Keratinocyte (primary cell): Measurements from ENCODE around the gene NEU2. TPM values are rescaled to one million over a fixed set of nuclear protein-coding genes. Genes with fewer than 3 reads are reported as not detected.

ENCODE experiments used
- DNase-seq: peaks from one replicate; pipeline ENCODE4 v3.0.0-alpha.2; 2011; ENCODE audit warnings: low read depth, missing footprints, low spot score
- FAIRE-seq: peaks from 2 replicates; lab custom pipeline; 2011; peaks lifted over from hg19 to GRCh38; lab: Jason Lieb, UNC
- H2AFZ ChIP-seq: 2 replicates; pipeline ENCODE4 v1.6.0; 2012; ENCODE audit warnings: low read length, control low read depth, inconsistent platforms; ENCODE audit not compliant: control insufficient read depth
- H3K27ac ChIP-seq: 2 replicates; pipeline ENCODE4 v1.5.1; 2011; ENCODE audit warnings: low read length; ENCODE audit not compliant: control insufficient read depth, insufficient read depth
- H3K27me3 ChIP-seq: 3 replicates; pipeline ENCODE4 v1.6.0; 2011; ENCODE audit warnings: low read length; ENCODE audit not compliant: control insufficient read depth, insufficient read depth; ENCODE audit errors: extremely low read depth
- H3K36me3 ChIP-seq, 2 experiments: 2 replicates in 1 of 2; 3 replicates in 1 of 2; pipeline ENCODE4 v1.5.1; 2011; ENCODE audit warnings: low read length in 2 of 2, mild to moderate bottlenecking in 1 of 2; ENCODE audit not compliant: control insufficient read depth in 2 of 2, insufficient read depth in 2 of 2; ENCODE audit errors: extremely low read depth in 1 of 2
- H3K4me1 ChIP-seq: 3 replicates; pipeline ENCODE4 v1.5.1; 2011; ENCODE audit warnings: low read length; ENCODE audit not compliant: control insufficient read depth, insufficient read depth; ENCODE audit errors: extremely low read depth
- H3K4me2 ChIP-seq: 3 replicates; pipeline ENCODE4 v1.6.0; 2011; ENCODE audit warnings: low read depth, low read length; ENCODE audit not compliant: control insufficient read depth, insufficient read depth; ENCODE audit errors: extremely low read depth
- H3K4me3 ChIP-seq, 3 experiments: fragments of 200-600 bp in 1 of 3; sonication (generic) in 1 of 3; 2 replicates in 2 of 3; 3 replicates in 1 of 3; pipeline ENCODE4 v1.5.1; 2011 to 2016; ENCODE audit warnings: low read length in 3 of 3, mild to moderate bottlenecking in 3 of 3, control low read depth in 2 of 3, inconsistent platforms in 1 of 3, low read depth in 1 of 3, mixed read lengths in 1 of 3, mixed run types in 1 of 3, moderate library complexity in 1 of 3; ENCODE audit not compliant: control insufficient read depth in 2 of 3, insufficient read depth in 2 of 3; ENCODE audit errors: extremely low read depth in 1 of 3
- H3K79me2 ChIP-seq: 2 replicates; pipeline ENCODE4 v1.6.0; 2012; ENCODE audit warnings: low read length; ENCODE audit not compliant: control insufficient read depth, insufficient read depth
- H3K9ac ChIP-seq: 3 replicates; pipeline ENCODE4 v1.6.0; 2011; ENCODE audit warnings: low read length; ENCODE audit not compliant: control insufficient read depth, insufficient read depth; ENCODE audit errors: extremely low read depth
- H3K9me1 ChIP-seq: 3 replicates; pipeline ENCODE4 v1.6.0; 2011; ENCODE audit warnings: low read length; ENCODE audit not compliant: control insufficient read depth, insufficient read depth; ENCODE audit errors: extremely low read depth
- H3K9me3 ChIP-seq: 2 replicates; pipeline ENCODE4 v1.5.1; 2012; ENCODE audit warnings: low read depth, low read length; ENCODE audit not compliant: control insufficient read depth
- H4K20me1 ChIP-seq: 3 replicates; pipeline ENCODE4 v1.6.0; 2011; ENCODE audit warnings: low read length; ENCODE audit not compliant: control insufficient read depth, insufficient read depth; ENCODE audit errors: extremely low read depth
- CTCF ChIP-seq, 3 experiments: IDR thresholded peaks in 1 of 3; conservative IDR thresholded peaks in 1 of 3; optimal IDR thresholded peaks in 1 of 3; 2 replicates in 2 of 3; 3 replicates in 1 of 3; pipeline versions ENCODE3 to v1.5.1; 2011; ENCODE audit warnings: low read length in 3 of 3, mild to moderate bottlenecking in 3 of 3, moderate library complexity in 2 of 3, control low read depth in 1 of 3, inconsistent platforms in 1 of 3; ENCODE audit not compliant: insufficient read depth in 2 of 3; ENCODE audit errors: extremely low read depth in 1 of 3
- EZH2 ChIP-seq: IDR thresholded peaks from one replicate; pipeline ENCODE4 v1.6.1; 2012; ENCODE audit warnings: inconsistent platforms, mild to moderate bottlenecking, low read length, moderate library complexity
- dilution Hi-C: fragments of 300-500 bp; cut with MboI; formaldehyde crosslinking; loops from one replicate; pipeline ENCODE4 v1.7.0; 2020; ENCODE audit warnings: low sequenced_read_pairs; ENCODE audit not compliant: extremely low pct_ligation_motif_present
- polyA plus RNA-seq, 5 experiments: library from polyadenylated mRNA; depleted of rRNA in 3 of 5; stranded (reverse) in 3 of 5; stranded (forward) in 1 of 5; unstranded in 1 of 5; fragments of >200 nt; gene quantifications; 1 replicate in 1 of 5; 2 replicates in 3 of 5; 3 replicates in 1 of 5; pipeline versions ENCODE4 v1.2.1 to v1.2.3, GENCODE V29; 2011 to 2012; ENCODE audit warnings: missing spikeins in 2 of 5, low read depth in 1 of 5, low replicate concordance in 1 of 5

Gene NEU2
- polyA plus RNA-seq, 1 donor (not counting 4 experiments of a cell fraction or from before 2014, with no cell fraction given), result not detected

- H3K4me3 ChIP-seq, result no peak overlapping the region
- no peak for DNase-seq
- H3K27me3 ChIP-seq, result peaks cover 15% of the 10 kb centered on the region
- peaks cover 3% of the 10 kb centered on the region for H3K9me3 ChIP-seq
- H3K36me3 ChIP-seq, result no peaks in the 10 kb centered on the region
- H4K20me1 ChIP-seq, result no peaks in the 10 kb centered on the region
- dilution Hi-C loops, result no loop called here
- H3K9me1 ChIP-seq, result no peaks in the 10 kb centered on the region
- no peak overlapping the region for H3K9ac ChIP-seq
- no peaks in the 10 kb centered on the region for H3K4me1 ChIP-seq
- no peak overlapping the region for H3K27ac ChIP-seq
- H3K4me2 ChIP-seq, result no peak overlapping the region
- H2AFZ ChIP-seq, result no peak overlapping the region
- FAIRE-seq, result no peak
- TF ChIP-seq EZH2 (no peak), CTCF (optimal IDR thresholded peaks at IDR 0.05 in 1 of 3, IDR thresholded peaks at IDR 0.05 in 1 of 3, conservative IDR thresholded peaks at IDR 0.05 in 1 of 3; ENCODE audit: extremely low read depth in 1 of 3, insufficient read depth in 2 of 3, low read length in 3 of 3) (no peak)
- H3K79me2 ChIP-seq, result no peaks in the 10 kb centered on the region
Measured at GRCh38 chr2:233040571-233040970, 8.1 kb downstream of the NEU2 start.

GRCh38 chr2:233041722-233042323, 9.4 kb downstream of the NEU2 start:
- peaks cover 15% of the 10 kb centered on the region for H3K27me3 ChIP-seq
- no peaks in the 10 kb centered on the region for H3K9me1 ChIP-seq
- H3K4me2 ChIP-seq, result no peak overlapping the region
- no peaks in the 10 kb centered on the region for H3K79me2 ChIP-seq
- TF ChIP-seq EZH2 (no peak), CTCF (optimal IDR thresholded peaks at IDR 0.05 in 1 of 3, IDR thresholded peaks at IDR 0.05 in 1 of 3, conservative IDR thresholded peaks at IDR 0.05 in 1 of 3; ENCODE audit: extremely low read depth in 1 of 3, insufficient read depth in 2 of 3, low read length in 3 of 3) (no peak)
- dilution Hi-C loops, result no loop called here
- FAIRE-seq, result no peak
- no peak overlapping the region for H3K27ac ChIP-seq
- no peaks in the 10 kb centered on the region for H4K20me1 ChIP-seq
- DNase-seq, result no peak
- no peak overlapping the region for H2AFZ ChIP-seq
- H3K9ac ChIP-seq, result no peak overlapping the region
- no peak overlapping the region for H3K4me3 ChIP-seq
- H3K9me3 ChIP-seq, result no peaks in the 10 kb centered on the region
- H3K4me1 ChIP-seq, result no peaks in the 10 kb centered on the region
- H3K36me3 ChIP-seq, result no peaks in the 10 kb centered on the region
